GM21515 (cell line): ENCODE measurements around the gene MAP3K6.

Experiments
- ATAC-seq: cut with Tn5 transposase; IDR thresholded peaks from one replicate; pipeline ENCODE4 v1.9.1; 2021; ENCODE audit not compliant: unreplicated experiment

The MAP3K6 gene

GRCh38 chr1:27374362-27375086, 7.8 kb upstream of the MAP3K6 start, which contains the start of gene FCN3:
TSS of gene FCN3 (minus strand) at chr1:27374824. CDS start at chr1:27374818, 6 bp downstream.
- ATAC-seq: no peak

GRCh38 chr1:27372808-27373690, 6.3 kb upstream of the MAP3K6 start:
- ATAC-seq: no peak

GRCh38 chr1:27372022-27372807, 5.5 kb upstream of the MAP3K6 start:
- no peak for ATAC-seq

- no peak for ATAC-seq
Observed at GRCh38 chr1:27368869-27369582, 2.3 kb upstream of the MAP3K6 start.

- ATAC-seq: no peak
Observed at GRCh38 chr1:27367160-27367650, 444 bp upstream of the MAP3K6 start.

- ATAC-seq: peak; percentile 16
Observed at GRCh38 chr1:27366113-27366410, 699 bp downstream of the MAP3K6 start.

GRCh38 chr1:27365372-27366112, 1.2 kb downstream of the MAP3K6 start:
- ATAC-seq: peak; percentile 46

- peak; percentile 5 for ATAC-seq
Observed at GRCh38 chr1:27364696-27365371, 1.9 kb downstream of the MAP3K6 start.

GRCh38 chr1:27363766-27364695, 2.7 kb downstream of the MAP3K6 start:
- no peak for ATAC-seq

GRCh38 chr1:27361553-27361952, 5.2 kb downstream of the MAP3K6 start:
- ATAC-seq: no peak

- no peak for ATAC-seq
Observed at GRCh38 chr1:27361044-27361402, 5.7 kb downstream of the MAP3K6 start.

GRCh38 chr1:27360159-27361043, 6.4 kb downstream of the MAP3K6 start:
- no peak for ATAC-seq

GRCh38 chr1:27359822-27360158, 7.0 kb downstream of the MAP3K6 start:
- ATAC-seq: no peak

GRCh38 chr1:27358928-27359313, 7.8 kb downstream of the MAP3K6 start:
- ATAC-seq: no peak

GRCh38 chr1:27358038-27358927, 8.5 kb downstream of the MAP3K6 start:
- no peak for ATAC-seq

GRCh38 chr1:27357281-27358037, 9.3 kb downstream of the MAP3K6 start:
- no peak for ATAC-seq
